Measurements from ENCODE around the gene TOMM7.
"Not testable (repeated sequence)": the region's sequence is repeated elsewhere in the genome, so short reads cannot be mapped to it uniquely, and the experiment has no call there.

The TOMM7 gene

DNA sequence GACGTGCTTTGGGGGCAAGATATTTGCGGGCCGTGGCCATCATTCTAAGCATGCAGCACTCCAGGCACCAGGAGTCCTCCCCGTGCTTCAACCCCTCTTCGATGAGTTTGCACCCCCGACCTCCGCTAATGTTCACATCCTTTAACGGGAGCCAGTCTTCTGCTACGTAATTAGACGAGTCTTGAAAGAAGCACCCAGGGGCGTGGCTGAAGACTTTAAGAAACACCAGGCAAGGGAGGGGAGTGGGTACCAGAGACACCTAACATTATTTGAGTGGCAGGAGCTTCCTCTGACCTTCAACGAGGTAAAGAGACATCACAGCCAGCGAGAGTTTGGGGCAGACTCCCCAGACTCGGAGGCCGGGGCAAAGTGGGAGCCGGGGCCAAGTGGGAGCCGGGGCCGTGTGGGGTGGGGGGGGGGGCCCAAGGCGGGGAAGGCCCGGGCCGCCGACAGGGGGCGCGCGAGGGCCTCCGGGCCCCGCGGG lies 31.1 kb upstream of the TOMM7 start:
- no peak for DNase-seq (ENCODE audit: low read depth, low spot score)

DNA sequence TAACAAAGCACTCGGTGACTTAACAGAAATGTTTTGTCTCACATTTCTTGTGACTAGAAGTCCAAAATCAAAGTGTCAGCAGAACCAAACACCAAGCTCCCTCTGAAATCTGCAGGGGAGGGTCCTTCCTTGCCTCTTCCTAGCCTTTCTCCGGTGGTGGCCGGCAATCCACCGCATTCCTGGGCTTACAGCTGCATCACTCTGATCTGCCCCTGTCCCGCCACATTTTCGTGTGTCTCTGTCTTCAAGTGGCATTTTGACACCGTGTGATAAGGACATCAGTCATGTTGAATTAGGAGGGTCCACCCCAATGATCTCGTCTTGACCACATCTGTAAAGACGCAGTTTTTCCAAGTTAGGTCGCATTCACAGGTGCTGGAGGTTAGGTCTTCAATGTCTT lies 30.5 kb upstream of the TOMM7 start:
- no peak for DNase-seq (ENCODE audit: low read depth, low spot score)

DNA sequence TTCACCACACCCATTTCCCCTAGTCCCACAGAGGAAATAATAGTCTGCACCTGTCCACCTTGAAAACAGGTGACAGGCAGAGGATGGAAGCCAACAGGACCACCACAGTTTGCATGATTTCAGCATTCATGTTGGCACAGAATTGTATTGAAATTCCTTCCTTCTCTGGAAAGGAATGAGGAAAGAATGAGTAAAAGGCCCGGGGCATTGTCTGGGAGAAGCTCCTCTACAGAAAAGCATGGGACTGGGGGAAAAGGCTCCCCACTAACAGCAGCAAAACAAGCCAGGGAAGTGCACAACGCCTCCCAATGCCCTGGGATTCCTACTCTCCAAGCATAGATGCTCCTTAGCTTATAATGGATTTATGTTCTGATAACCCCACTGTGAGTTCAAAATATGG lies 28.5 kb upstream of the TOMM7 start:
- DNase-seq (ENCODE audit: low read depth, low spot score), result peak; percentile 34

DNA sequence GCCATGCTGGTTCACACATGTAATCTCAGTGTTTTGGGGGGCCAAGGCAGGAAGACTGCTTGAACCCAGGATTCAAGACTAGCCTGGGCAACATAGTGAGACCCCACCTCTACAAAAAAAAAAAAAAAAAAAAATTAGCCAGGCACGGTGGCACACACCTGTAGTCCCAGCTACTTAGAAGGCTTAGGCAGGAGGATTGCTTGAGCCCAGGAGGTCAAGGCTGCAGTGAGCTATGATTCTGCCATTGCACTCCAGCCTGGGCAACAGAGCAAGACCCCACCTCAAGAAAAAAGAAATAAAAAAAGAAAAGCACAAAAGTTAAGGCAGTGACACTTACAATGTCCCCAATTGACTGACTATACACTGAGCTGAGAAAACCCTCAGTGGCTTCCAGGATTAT lies 27.7 kb upstream of the TOMM7 start:
- DNase-seq (ENCODE audit: low read depth, low spot score), result not testable (repeated sequence)

DNA sequence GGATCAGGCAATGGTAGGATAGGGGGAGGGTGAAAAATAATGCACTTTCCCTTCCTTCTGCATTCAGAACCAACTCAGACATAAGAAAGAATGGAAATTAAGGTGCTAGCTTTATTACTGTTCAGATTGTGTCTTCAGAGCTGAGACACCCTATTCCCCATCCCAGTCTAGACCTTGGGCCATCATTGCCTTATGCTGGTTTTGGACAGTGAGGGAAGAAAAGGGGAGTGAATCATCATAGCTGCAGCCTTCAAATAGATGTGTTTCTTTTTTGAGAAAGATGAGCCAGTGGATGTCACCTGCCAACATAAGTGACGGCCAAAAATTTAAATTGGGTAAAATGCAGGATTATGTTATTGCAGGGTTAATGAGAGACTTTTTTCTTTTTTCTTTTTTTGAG lies 27.0 kb upstream of the TOMM7 start:
- DNase-seq (ENCODE audit: low read depth, low spot score), result no peak

DNA sequence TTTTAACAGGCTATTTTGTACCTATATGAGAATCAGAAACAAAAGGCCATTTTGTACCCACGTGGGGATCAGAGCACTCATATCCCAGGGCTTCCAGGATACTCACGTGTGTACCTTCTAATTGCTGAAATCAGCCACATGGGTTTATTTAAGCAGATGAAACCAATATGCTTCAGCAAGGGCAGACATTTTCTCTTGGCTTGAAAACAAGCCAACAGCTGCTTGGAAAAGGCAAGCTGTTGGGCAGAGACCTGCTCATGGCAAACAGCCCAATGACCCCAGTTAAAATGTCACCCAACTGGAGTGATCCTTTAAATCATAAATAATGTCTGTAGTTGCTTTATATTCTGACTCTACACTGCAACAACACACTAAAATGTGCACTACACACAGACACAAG lies 26.5 kb upstream of the TOMM7 start:
- no peak for DNase-seq (ENCODE audit: low read depth, low spot score)

- DNase-seq (ENCODE audit: low read depth, low spot score), result no peak
Observed at GRCh38 chr7:22846961-22847360, 24.3 kb upstream of the TOMM7 start.

DNA sequence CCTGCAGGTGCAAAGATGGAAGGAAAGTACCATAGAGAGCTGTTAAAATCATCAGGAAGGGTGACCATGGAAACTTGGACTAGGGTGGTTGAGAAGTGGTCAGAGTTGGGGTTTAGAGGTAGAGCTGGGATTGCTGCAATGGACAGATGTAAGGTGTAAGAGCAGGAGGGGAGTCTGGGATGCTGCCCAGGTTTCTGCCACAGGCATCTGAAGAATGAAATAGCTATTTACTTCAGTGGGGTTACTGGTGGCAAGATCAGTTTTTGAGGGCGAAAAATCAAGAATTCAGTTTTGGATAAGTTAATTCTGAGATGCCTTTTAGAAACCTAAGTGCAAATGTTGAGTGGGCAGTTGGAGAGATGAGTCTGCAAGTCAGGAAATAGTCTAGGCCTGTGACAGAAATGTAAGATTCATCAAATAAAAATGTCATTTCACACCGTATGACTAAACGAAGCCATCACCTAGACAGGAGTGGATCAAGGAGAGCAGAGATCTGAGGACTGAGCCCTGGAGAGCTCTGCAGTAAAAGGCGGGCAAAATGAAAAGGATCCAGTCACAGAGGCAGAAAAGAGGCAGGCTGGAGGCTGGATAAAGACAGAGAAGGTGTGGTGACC lies 22.7 kb upstream of the TOMM7 start:
- peak; percentile 84 for DNase-seq (ENCODE audit: low read depth, low spot score)

- DNase-seq (ENCODE audit: low read depth, low spot score), result no peak
Observed at GRCh38 chr7:22843681-22844309, 21.1 kb upstream of the TOMM7 start.

- DNase-seq (ENCODE audit: low read depth, low spot score), result no peak
Observed at GRCh38 chr7:22842973-22843372, 20.3 kb upstream of the TOMM7 start.

- no peak for DNase-seq (ENCODE audit: low read depth, low spot score)
Observed at GRCh38 chr7:22842383-22842941, 19.8 kb upstream of the TOMM7 start.

- DNase-seq (ENCODE audit: low read depth, low spot score), result no peak
Observed at GRCh38 chr7:22841954-22842353, 19.3 kb upstream of the TOMM7 start.

DNA sequence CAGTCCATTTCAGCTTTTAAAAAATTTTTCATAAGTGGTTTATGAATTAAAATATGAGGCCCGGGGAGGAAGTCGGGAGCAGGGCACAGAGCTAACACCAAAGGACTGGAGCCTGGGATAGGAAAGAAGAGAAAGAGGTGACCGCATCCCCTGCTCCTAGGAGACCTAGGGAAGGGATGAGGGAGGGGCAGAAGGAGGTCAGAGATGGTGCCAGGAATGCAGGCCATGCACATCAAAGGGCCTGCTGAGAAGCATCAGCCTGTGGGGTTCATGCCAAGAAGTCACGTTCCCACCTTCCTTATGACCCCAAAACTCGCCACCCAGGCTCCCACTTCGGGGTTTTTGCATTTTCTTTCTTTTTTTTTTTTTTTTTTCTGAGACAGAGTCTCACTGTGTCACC lies 14.7 kb upstream of the TOMM7 start:
- no peak for DNase-seq (ENCODE audit: low read depth, low spot score)

DNA sequence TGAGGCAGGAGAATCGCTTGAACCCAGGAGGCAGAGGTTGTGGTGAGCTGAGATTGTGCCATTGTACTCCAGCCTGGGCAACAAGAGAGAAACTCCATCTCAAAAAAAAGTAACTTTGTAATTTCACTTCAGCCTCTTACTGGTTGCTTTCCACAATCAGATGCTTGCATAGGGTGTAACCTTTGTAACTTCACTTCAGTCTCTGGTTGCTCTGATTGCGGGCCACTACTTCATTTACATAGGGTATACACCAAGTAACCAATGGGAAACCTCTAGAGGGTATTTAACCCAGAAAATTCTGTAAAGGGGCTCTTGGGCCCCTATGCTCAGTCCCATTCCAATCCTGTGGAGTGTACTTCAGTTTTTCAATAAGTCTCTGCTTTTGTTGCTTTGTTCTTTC lies 13.9 kb upstream of the TOMM7 start:
- not testable (repeated sequence) for DNase-seq (ENCODE audit: low read depth, low spot score)

- DNase-seq (ENCODE audit: low read depth, low spot score), result no peak
Observed at GRCh38 chr7:22833957-22834356, 11.3 kb upstream of the TOMM7 start.

DNA sequence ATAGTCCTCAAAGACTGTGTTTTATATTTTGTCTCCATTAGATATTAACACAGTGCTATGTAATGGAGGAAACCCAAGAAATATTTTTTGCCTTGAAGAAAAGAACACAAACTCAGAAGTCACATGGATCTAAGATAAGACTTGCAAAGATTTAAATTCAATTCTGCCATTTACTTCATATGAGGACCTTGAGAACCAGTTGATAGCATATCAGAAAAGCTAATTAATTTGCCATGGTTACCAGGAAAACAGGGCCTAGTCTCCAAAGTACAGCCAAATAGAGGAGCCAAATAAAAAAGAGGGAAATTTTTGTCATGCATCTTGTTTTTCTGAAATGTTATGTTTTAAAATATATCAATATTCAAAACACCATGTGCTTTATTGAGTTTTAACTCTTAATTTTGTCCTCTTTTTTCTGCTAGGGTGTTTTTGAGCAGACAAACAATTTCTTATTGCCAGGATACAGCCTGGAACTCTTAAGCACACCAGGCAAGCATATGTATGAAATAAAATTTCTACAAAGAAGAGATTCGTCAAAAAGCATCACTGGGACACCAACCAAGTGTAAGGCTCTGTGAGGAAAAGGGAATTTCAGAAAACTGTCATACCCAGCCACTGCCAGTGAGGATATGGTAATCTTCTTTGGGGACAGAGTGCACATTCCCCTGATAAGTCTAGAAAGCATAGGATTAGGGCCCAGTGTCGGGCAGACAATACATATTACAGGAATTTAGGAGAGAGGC lies 10.6 kb upstream of the TOMM7 start:
- no peak for DNase-seq (ENCODE audit: low read depth, low spot score)

DNA sequence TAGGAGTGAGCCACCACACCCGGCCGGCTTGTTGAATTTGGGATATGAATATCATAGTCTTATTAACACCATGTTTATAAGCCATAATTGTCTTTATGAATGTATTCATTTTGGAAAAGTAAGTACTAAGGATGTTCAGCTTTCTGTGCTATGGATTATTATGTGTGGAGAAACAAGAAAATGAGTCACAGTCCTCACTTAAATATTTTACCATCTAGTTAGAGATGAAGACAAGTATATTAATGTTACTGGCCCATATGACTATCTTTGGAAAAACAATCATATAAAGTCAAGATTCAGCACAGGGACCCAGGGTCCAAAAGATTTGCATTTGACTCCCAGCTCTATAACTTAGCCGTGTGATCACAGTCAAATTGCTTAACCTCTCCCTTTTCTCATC lies 9.8 kb upstream of the TOMM7 start:
- no peak for DNase-seq (ENCODE audit: low read depth, low spot score)

- DNase-seq (ENCODE audit: low read depth, low spot score), result no peak
Observed at GRCh38 chr7:22831602-22832305, 9.1 kb upstream of the TOMM7 start.

DNA sequence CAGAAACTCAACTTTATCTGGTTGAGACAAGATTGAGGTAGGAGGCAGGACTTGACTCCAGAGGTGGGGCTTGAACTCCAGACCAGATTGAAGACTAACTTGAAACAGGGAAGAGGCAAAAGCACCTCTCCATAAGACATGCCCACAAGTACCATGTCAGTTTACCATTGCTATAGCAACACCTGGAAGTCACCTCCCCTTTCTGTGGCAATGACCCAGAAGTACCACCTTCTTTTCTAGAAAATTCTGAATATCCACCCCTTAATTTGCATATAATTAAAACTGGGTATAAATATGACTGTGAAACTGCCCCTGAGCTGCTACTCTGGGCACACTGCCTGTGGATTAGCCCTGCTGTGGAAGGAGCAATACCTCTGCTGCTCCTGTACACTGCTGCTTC lies 4.9 kb upstream of the TOMM7 start:
- DNase-seq (ENCODE audit: low read depth, low spot score), result no peak

- DNase-seq (ENCODE audit: low read depth, low spot score), result no peak
Observed at GRCh38 chr7:22826593-22826992, 3.9 kb upstream of the TOMM7 start.

DNA sequence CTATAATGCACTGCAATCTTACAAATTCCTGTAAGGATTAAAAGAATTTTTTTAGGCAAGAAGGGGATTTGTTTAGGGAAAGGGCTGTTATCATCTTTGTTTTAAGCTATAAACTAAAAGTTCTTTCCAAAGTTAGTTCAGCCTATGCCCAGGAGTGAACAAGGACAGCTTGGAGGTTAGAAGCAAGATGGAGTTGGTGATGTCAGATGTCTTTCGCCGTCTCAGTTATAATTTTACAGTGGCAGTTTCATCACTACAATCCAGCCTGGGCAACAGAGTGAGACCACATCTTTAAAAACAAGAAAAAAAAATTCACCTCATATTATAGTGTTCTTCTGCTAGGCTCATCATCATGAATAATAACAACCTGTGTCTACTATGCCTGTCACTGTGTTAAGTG lies 2.1 kb upstream of the TOMM7 start:
- no peak for DNase-seq (ENCODE audit: low read depth, low spot score)

- no peak for DNase-seq (ENCODE audit: low read depth, low spot score)
Observed at GRCh38 chr7:22823142-22823497, 471 bp upstream of the TOMM7 start.
